HepG2 (cell line): ENCODE data around the gene CBY1. TPM values are rescaled to one million over a fixed set of nuclear protein-coding genes. Genes with fewer than 3 reads are reported as not detected.

Experiments used
- EEA1 ChIP-seq: sonication (generic); formaldehyde crosslinking; IDR thresholded peaks from 2 replicates; pipeline ENCODE4 v1.5.1; 2020; ENCODE audit warnings: mild to moderate bottlenecking, missing genetic modification reagents, borderline replicate concordance
- KDM4B ChIP-seq: sonication (generic); formaldehyde crosslinking; IDR thresholded peaks from 2 replicates; pipeline ENCODE4 v1.4.0; 2020; ENCODE audit warnings: missing genetic modification reagents
- KIAA2018 ChIP-seq: sonication (generic); formaldehyde crosslinking; IDR thresholded peaks from 2 replicates; pipeline ENCODE4 v1.5.0; 2020; ENCODE audit warnings: mild to moderate bottlenecking, missing genetic modification reagents, borderline replicate concordance
- MIXL1 ChIP-seq: IDR thresholded peaks from 2 replicates; pipeline ENCODE4 v1.6.1; 2016
- NR2C2 ChIP-seq: sonication (generic); formaldehyde crosslinking; IDR thresholded peaks from 2 replicates; pipeline ENCODE4 v1.4.0; 2020; ENCODE audit warnings: missing genetic modification reagents, mild to moderate bottlenecking, moderate library complexity, borderline replicate concordance
- PHB2 ChIP-seq: fragments of 450-650 bp; IDR thresholded peaks from 2 replicates; pipeline ENCODE4 v1.6.1; 2018; ENCODE audit not compliant: partially characterized antibody
- SIX4 ChIP-seq: sonication (generic); formaldehyde crosslinking; IDR thresholded peaks from 2 replicates; pipeline ENCODE4 v1.4.0; 2020; ENCODE audit warnings: missing genetic modification reagents
- TAF1 ChIP-seq: sonication (generic); formaldehyde crosslinking; IDR thresholded peaks from 2 replicates; pipeline ENCODE4 v1.4.0; 2020; ENCODE audit warnings: missing genetic modification reagents
- TARDBP ChIP-seq: sonication (generic); formaldehyde crosslinking; IDR thresholded peaks from 2 replicates; pipeline ENCODE4 v1.8.0; 2022; ENCODE audit warnings: mild to moderate bottlenecking, missing genetic modification reagents
- TEF ChIP-seq: sonication (generic); formaldehyde crosslinking; IDR thresholded peaks from 2 replicates; pipeline ENCODE4 v1.5.0; 2020; ENCODE audit warnings: missing genetic modification reagents
- THAP7 ChIP-seq: sonication (generic); formaldehyde crosslinking; IDR thresholded peaks from 2 replicates; pipeline ENCODE4 v1.8.1; 2023; ENCODE audit warnings: mild to moderate bottlenecking, missing genetic modification reagents
- ZMYM3 ChIP-seq: sonication (generic); formaldehyde crosslinking; IDR thresholded peaks from 2 replicates; pipeline ENCODE4 v1.5.1; 2020; ENCODE audit warnings: mild to moderate bottlenecking, missing genetic modification reagents
- polyA plus RNA-seq, 8 experiments: library from polyadenylated mRNA; depleted of rRNA in 3 of 8; stranded (reverse) in 7 of 8; unstranded in 1 of 8; fragments of >200 nt; fragmentation: Illumina TruSeq in 4 of 8; extraction: Trizol in 4 of 8; gene quantifications; 2 replicates each; pipeline versions ENCODE4 v1.2.1 to v1.2.3, GENCODE V29; 2011 to 2016; ENCODE audit warnings: low read depth in 4 of 8, missing spikeins in 1 of 8, mixed read lengths in 1 of 8; ENCODE audit not compliant: insufficient read depth in 1 of 8
- total RNA-seq, 5 experiments: library from RNA; depleted of rRNA; stranded (reverse); fragments of >200 nt; fragmentation: Illumina TruSeq; extraction: Trizol; gene quantifications; 2 replicates each; pipeline ENCODE4 v1.2.3, GENCODE V29; 2016; ENCODE audit warnings: low read depth in 1 of 5

Gene CBY1
- total and polyA plus RNA-seq, 2 of the 13 experiments (the other 11 are each of a cell fraction or from before 2014, with no cell fraction given) = 19.7 to 20.3 TPM

GRCh38 chr22:38656256-38657044, at the start of gene CBY1, which contains the start of gene FAM227A (continued):
- TF ChIP-seq KIAA2018 (CRISPR knock-in tag) (no peak), PHB2 (no peak), KDM4B (CRISPR knock-in tag) (0 out of 2 replicates have a peak, but pooled peaks have one; percentile 24), NR2C2 (CRISPR knock-in tag) (peak; percentile 24), ZMYM3 (CRISPR knock-in tag) (no peak), TARDBP (CRISPR knock-in tag) (peak; percentile 21; the same call in 1 of the 2 replicates), SIX4 (CRISPR knock-in tag) (no peak), TAF1 (CRISPR knock-in tag) (peak; percentile 67; the same call in 1 of the 2 replicates), TEF (CRISPR knock-in tag) (0 out of 2 replicates have a peak, but pooled peaks have one; percentile 20), THAP7 (CRISPR knock-in tag) (0 out of 2 replicates have a peak, but pooled peaks have one; percentile 58), MIXL1 (CRISPR knock-in tag) (peak; percentile 22; the same call in 1 of the 2 replicates), EEA1 (CRISPR knock-in tag) (no peak)
